OCI-LY1 (cell line): ENCODE measurements around the gene TACR3.
"Not testable (repeated sequence)": the region's sequence is repeated elsewhere in the genome, so short reads cannot be mapped to it uniquely, and the experiment has no call there.

Source experiments
- H2AFZ ChIP-seq: fragments of 200-600 bp; sonication (generic), shearing (Covaris generic); 2 replicates; pipeline ENCODE4 v1.6.0; 2014; ENCODE audit warnings: antibody characterized with exemption, mild to moderate bottlenecking, low read length
- H3F3A ChIP-seq: fragments of 200-600 bp; sonication (generic), shearing (Covaris generic); 2 replicates; pipeline ENCODE4 v1.6.0; 2014; ENCODE audit warnings: mild to moderate bottlenecking, antibody characterized with exemption, low read length, moderate library complexity; ENCODE audit not compliant: insufficient read depth
- H3K27ac ChIP-seq: fragments of 200-600 bp; sonication (generic); 2 replicates; pipeline ENCODE4 v1.5.1; 2014; ENCODE audit warnings: low read length, mixed run types, mild to moderate bottlenecking, low read depth; ENCODE audit not compliant: poor library complexity, severe bottlenecking
- H3K27me3 ChIP-seq: fragments of 200-600 bp; sonication (generic); 2 replicates; pipeline ENCODE4 v1.6.0; 2014; ENCODE audit warnings: antibody characterized with exemption, mild to moderate bottlenecking, low read length, moderate library complexity; ENCODE audit not compliant: insufficient read depth
- H3K36me3 ChIP-seq: fragments of 200-600 bp; sonication (generic); 2 replicates; pipeline ENCODE4 v1.6.1; 2014; ENCODE audit warnings: mild to moderate bottlenecking, antibody characterized with exemption, low read length, moderate library complexity, mixed read lengths; ENCODE audit not compliant: insufficient read depth
- H3K4me1 ChIP-seq: fragments of 200-600 bp; sonication (generic); 2 replicates; pipeline ENCODE4 v1.5.1; 2014; ENCODE audit warnings: mild to moderate bottlenecking, low read length, moderate library complexity; ENCODE audit not compliant: insufficient read depth, severe bottlenecking
- H3K4me2 ChIP-seq: fragments of 200-600 bp; sonication (generic), shearing (Covaris generic); 2 replicates; pipeline ENCODE4 v1.6.1; 2014; ENCODE audit warnings: low read length
- H3K4me3 ChIP-seq: fragments of 200-600 bp; sonication (generic); 2 replicates; pipeline ENCODE4 v1.5.1; 2014; ENCODE audit warnings: low read length, low read depth, mild to moderate bottlenecking, mixed read lengths; ENCODE audit not compliant: poor library complexity, severe bottlenecking
- H3K79me2 ChIP-seq: fragments of 200-600 bp; shearing (Covaris generic); 2 replicates; pipeline ENCODE4 v1.6.1; 2016; ENCODE audit warnings: mixed run types, low read length, mixed read lengths; ENCODE audit not compliant: insufficient read depth
- H3K9ac ChIP-seq: fragments of 200-600 bp; sonication (generic), shearing (Covaris generic); 2 replicates; pipeline ENCODE4 v1.6.1; 2014; ENCODE audit warnings: mild to moderate bottlenecking, low read length, mixed read lengths
- H3K9me2 ChIP-seq: fragments of 200-600 bp; sonication (generic), shearing (Covaris generic); 2 replicates; pipeline ENCODE4 v1.6.1; 2014; ENCODE audit warnings: low read depth, mild to moderate bottlenecking, low read length, mixed read lengths
- H3K9me3 ChIP-seq: fragments of 200-600 bp; shearing (Covaris generic); 2 replicates; pipeline ENCODE4 v1.6.1; 2014; ENCODE audit warnings: low read length, mixed read lengths
- H4K20me1 ChIP-seq: fragments of 200-600 bp; sonication (generic), shearing (Covaris generic); 2 replicates; pipeline ENCODE4 v1.6.0; 2016; ENCODE audit warnings: mild to moderate bottlenecking, low read length; ENCODE audit not compliant: insufficient read depth
- CTCF ChIP-seq: fragments of 200-600 bp; sonication (generic), shearing (Covaris generic); IDR thresholded peaks from 2 replicates; pipeline ENCODE4 v1.5.1; 2017; ENCODE audit warnings: mild to moderate bottlenecking, antibody characterized with exemption, low read length, moderate library complexity, mixed read lengths
- EZH2 ChIP-seq: fragments of 200-600 bp; sonication (generic), shearing (Covaris generic); IDR thresholded peaks from 2 replicates; pipeline ENCODE4 v1.8.0; 2017; ENCODE audit warnings: borderline replicate concordance, mixed run types, mild to moderate bottlenecking, antibody characterized with exemption, low read length, moderate library complexity, mixed read lengths

The TACR3 gene

DNA sequence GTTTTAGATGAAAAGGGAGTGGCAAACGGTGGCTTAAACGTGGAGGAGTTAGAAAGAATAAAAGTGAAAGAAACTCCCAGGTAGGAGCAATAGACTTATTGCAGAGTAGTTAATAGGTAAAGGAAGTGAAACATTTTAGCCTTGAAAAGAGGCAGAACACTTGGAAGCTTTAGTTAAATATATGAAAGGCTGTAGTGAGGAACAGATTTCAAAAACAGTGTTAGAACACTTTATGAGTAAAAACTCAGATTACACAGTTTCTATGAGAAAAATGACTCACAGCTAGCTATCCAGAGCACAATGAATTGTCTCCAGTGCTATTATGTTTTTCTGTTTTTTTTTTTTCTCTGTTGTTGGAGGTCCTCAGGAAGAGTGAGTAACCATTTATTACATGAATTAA is 45.8 kb downstream of the TACR3 start:
- Histone ChIP-seq H2AFZ (no peak overlapping the region), H3K4me1 (no peaks in the 10 kb centered on the region), H3K9ac (no peak overlapping the region), H3K27me3 (no peaks in the 10 kb centered on the region), H3K9me3 (no peaks in the 10 kb centered on the region), H3K27ac (no peak overlapping the region), H3K79me2 (no peaks in the 10 kb centered on the region), H3K36me3 (no peaks in the 10 kb centered on the region), H3K9me2 (no peaks in the 10 kb centered on the region), H4K20me1 (no peaks in the 10 kb centered on the region), H3F3A (no peaks in the 10 kb centered on the region), H3K4me3 (no peak overlapping the region), H3K4me2 (no peak overlapping the region)
- no peak for TF ChIP-seq EZH2
- no peak for TF ChIP-seq CTCF

- H2AFZ ChIP-seq, H3K9ac ChIP-seq, H3K27me3 ChIP-seq, H3K9me2 ChIP-seq, H4K20me1 ChIP-seq, H3F3A ChIP-seq, H3K4me2 ChIP-seq, H3K79me2 ChIP-seq, H3K4me3 ChIP-seq, H3K4me1 ChIP-seq, H3K9me3 ChIP-seq, H3K27ac ChIP-seq, H3K36me3 ChIP-seq: not testable (repeated sequence)
Observed at GRCh38 chr4:103666764-103667163, 53.0 kb downstream of the TACR3 start.

DNA sequence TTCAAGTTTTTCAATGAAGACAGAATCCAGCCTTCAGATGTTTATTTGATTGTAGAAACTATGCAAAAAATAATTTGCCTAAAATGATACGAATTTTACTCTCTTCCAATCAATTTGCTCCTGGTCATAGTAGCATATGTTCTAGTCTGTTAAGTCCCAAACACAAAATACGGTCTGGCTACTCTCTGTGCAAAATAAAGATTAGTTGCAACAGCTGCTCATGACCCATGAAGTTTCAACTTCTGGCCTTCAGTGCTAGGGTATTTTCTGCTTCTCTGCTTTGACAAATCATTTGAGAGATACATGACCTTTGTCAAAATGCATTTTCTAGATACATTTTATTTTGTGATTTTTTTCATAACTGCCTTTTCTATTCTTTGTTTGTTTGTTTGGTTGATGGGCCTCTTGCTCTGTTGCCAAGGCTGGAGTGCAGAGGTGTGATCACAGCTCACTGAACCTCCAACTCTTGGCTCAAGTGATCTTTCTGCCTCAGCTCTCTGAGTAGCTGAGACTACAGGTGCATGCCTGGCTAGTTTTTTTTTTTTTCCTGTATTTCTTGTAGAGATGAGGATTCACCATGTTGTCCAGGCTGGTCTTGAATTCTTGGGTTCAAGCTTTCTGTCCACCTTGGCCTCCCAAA is 55.2 kb downstream of the TACR3 start:
- no peak overlapping the region for H2AFZ ChIP-seq
- H3F3A ChIP-seq = no peaks in the 10 kb centered on the region
- no peaks in the 10 kb centered on the region for H3K79me2 ChIP-seq
- H3K36me3 ChIP-seq = no peaks in the 10 kb centered on the region
- H3K4me3 ChIP-seq = no peak overlapping the region
- no peak overlapping the region for H3K9ac ChIP-seq
- no peak overlapping the region for H3K27ac ChIP-seq
- no peaks in the 10 kb centered on the region for H3K9me3 ChIP-seq
- no peaks in the 10 kb centered on the region for H3K27me3 ChIP-seq
- TF ChIP-seq EZH2 (no peak), CTCF (no peak)
- no peak overlapping the region for H3K4me2 ChIP-seq
- no peaks in the 10 kb centered on the region; the same call in 1 of the 2 replicates for H3K9me2 ChIP-seq
- H4K20me1 ChIP-seq = no peaks in the 10 kb centered on the region
- H3K4me1 ChIP-seq = no peaks in the 10 kb centered on the region

- H2AFZ ChIP-seq = no peak overlapping the region
- no peak for TF ChIP-seq CTCF
- no peak for TF ChIP-seq EZH2
- no peaks in the 10 kb centered on the region for H3K9me2 ChIP-seq
- H4K20me1 ChIP-seq = no peaks in the 10 kb centered on the region
- H3K9ac ChIP-seq = no peak overlapping the region
- no peaks in the 10 kb centered on the region for H3K27me3 ChIP-seq
- H3K4me3 ChIP-seq = no peak overlapping the region
- no peak overlapping the region for H3K4me2 ChIP-seq
- no peaks in the 10 kb centered on the region for H3K79me2 ChIP-seq
- H3F3A ChIP-seq = no peaks in the 10 kb centered on the region
- H3K4me1 ChIP-seq = no peaks in the 10 kb centered on the region
- no peaks in the 10 kb centered on the region for H3K9me3 ChIP-seq
- no peak overlapping the region for H3K27ac ChIP-seq
- no peaks in the 10 kb centered on the region for H3K36me3 ChIP-seq
Observed at GRCh38 chr4:103648541-103648940, 71.2 kb downstream of the TACR3 start.
